Measurements from ENCODE around the gene RFC2.
A peak's percentile ranks its signal among the peaks of the same experiment; 100 is the strongest.
"Not testable (repeated sequence)": the region's sequence is repeated elsewhere in the genome, so short reads cannot be mapped to it uniquely, and the experiment has no call there.

RFC2 gene

GRCh38 chr7:74248156-74248555 lies 6.0 kb downstream of the RFC2 start:
- no peak for DNase-seq (ENCODE audit: low read depth)

GRCh38 chr7:74246497-74246896 lies 7.7 kb downstream of the RFC2 start:
- no peak for DNase-seq (ENCODE audit: low read depth)

GRCh38 chr7:74242122-74242443 lies 12.1 kb downstream of the RFC2 start:
- DNase-seq (ENCODE audit: low read depth) = no peak

- no peak for DNase-seq (ENCODE audit: low read depth)
Measured at GRCh38 chr7:74240482-74240881, 13.7 kb downstream of the RFC2 start.

- DNase-seq (ENCODE audit: low read depth) = no peak
Measured at GRCh38 chr7:74236284-74236683, 17.9 kb downstream of the RFC2 start.

- no peak for DNase-seq (ENCODE audit: low read depth)
Measured at GRCh38 chr7:74235518-74236268, 18.5 kb downstream of the RFC2 start.

GRCh38 chr7:74233655-74234285 lies 20.4 kb downstream of the RFC2 start:
- peak; percentile 87 for DNase-seq (ENCODE audit: low read depth)

- DNase-seq (ENCODE audit: low read depth) = no peak
Measured at GRCh38 chr7:74231232-74231590, 23.0 kb downstream of the RFC2 start.

GRCh38 chr7:74230446-74231231 lies 23.6 kb downstream of the RFC2 start:
- no peak for DNase-seq (ENCODE audit: low read depth)

GRCh38 chr7:74228951-74229900 lies 25.0 kb downstream of the RFC2 start:
- DNase-seq (ENCODE audit: low read depth) = no peak

- no peak for DNase-seq (ENCODE audit: low read depth)
Measured at GRCh38 chr7:74226633-74227032, 27.6 kb downstream of the RFC2 start.

- no peak for DNase-seq (ENCODE audit: low read depth)
Measured at GRCh38 chr7:74225400-74225799, 28.8 kb downstream of the RFC2 start.

GRCh38 chr7:74224907-74225306 lies 29.3 kb downstream of the RFC2 start:
- DNase-seq (ENCODE audit: low read depth) = not testable (repeated sequence)

- DNase-seq (ENCODE audit: low read depth) = no peak
Measured at GRCh38 chr7:74224511-74224832, 29.7 kb downstream of the RFC2 start.

- DNase-seq (ENCODE audit: low read depth) = no peak
Measured at GRCh38 chr7:74223711-74224510, 30.3 kb downstream of the RFC2 start.

- DNase-seq (ENCODE audit: low read depth) = no peak
Measured at GRCh38 chr7:74222851-74223710, 31.1 kb downstream of the RFC2 start.

GRCh38 chr7:74221713-74222112 lies 32.5 kb downstream of the RFC2 start:
- DNase-seq (ENCODE audit: low read depth) = no peak

GRCh38 chr7:74220229-74220628 lies 34.0 kb downstream of the RFC2 start:
- no peak for DNase-seq (ENCODE audit: low read depth)

- no peak for DNase-seq (ENCODE audit: low read depth)
Measured at GRCh38 chr7:74219416-74219815, 34.8 kb downstream of the RFC2 start.

GRCh38 chr7:74218343-74218698 lies 35.9 kb downstream of the RFC2 start:
- no peak for DNase-seq (ENCODE audit: low read depth)

Measured in EH (cell line).